H9 (cell line): Measurements from ENCODE around the gene FAM217A. TPM values are rescaled to one million over a fixed set of nuclear protein-coding genes. Genes with fewer than 3 reads are reported as not detected.

Source experiments
- DNase-seq: peaks from one replicate; pipeline ENCODE4 v3.0.0-alpha.2; 2017
- H2AFZ ChIP-seq: one replicate; pipeline ENCODE4 v1.6.1; 2013; ENCODE audit warnings: mild to moderate bottlenecking, low read length, control low read depth, moderate library complexity
- H2AK5ac ChIP-seq: 2 replicates; pipeline ENCODE4 v1.6.1; 2013; ENCODE audit warnings: low read length, control low read depth, mixed read lengths; ENCODE audit not compliant: insufficient read length
- H2BK120ac ChIP-seq: one replicate; pipeline ENCODE4 v1.6.1; 2013; ENCODE audit warnings: low read depth, mild to moderate bottlenecking, low read length, control low read depth, inconsistent platforms; ENCODE audit not compliant: poor library complexity, severe bottlenecking
- H2BK12ac ChIP-seq: 2 replicates; pipeline ENCODE4 v1.6.1; 2013; ENCODE audit warnings: low read length, control low read depth, mixed read lengths, low read depth; ENCODE audit not compliant: insufficient read length
- H2BK15ac ChIP-seq: 2 replicates; pipeline ENCODE4 v1.6.1; 2013; ENCODE audit warnings: low read depth, low read length, control low read depth
- H2BK20ac ChIP-seq: one replicate; pipeline ENCODE4 v1.6.1; 2013; ENCODE audit warnings: low read depth, mild to moderate bottlenecking, low read length, control low read depth, inconsistent platforms; ENCODE audit not compliant: poor library complexity, severe bottlenecking
- H2BK5ac ChIP-seq: 2 replicates; pipeline ENCODE4 v1.6.1; 2013; ENCODE audit warnings: low read length, control low read depth, mixed read lengths; ENCODE audit not compliant: insufficient read length
- H3K14ac ChIP-seq: 2 replicates; pipeline ENCODE4 v1.6.1; 2013; ENCODE audit warnings: low read length, control low read depth; ENCODE audit not compliant: insufficient read depth
- H3K18ac ChIP-seq: 2 replicates; pipeline ENCODE4 v1.6.1; 2013; ENCODE audit warnings: low read depth, mild to moderate bottlenecking, mixed read lengths, low read length, control low read depth; ENCODE audit not compliant: insufficient read length
- H3K23ac ChIP-seq: 2 replicates; pipeline ENCODE4 v1.6.1; 2013; ENCODE audit warnings: low read length, control low read depth, mixed read lengths, low read depth; ENCODE audit not compliant: insufficient read length
- H3K23me2 ChIP-seq: 2 replicates; pipeline ENCODE4 v1.6.1; 2013; ENCODE audit warnings: low read depth, mild to moderate bottlenecking, mixed read lengths, low read length, control low read depth; ENCODE audit not compliant: insufficient read length, poor library complexity, severe bottlenecking
- H3K27ac ChIP-seq: 2 replicates; pipeline ENCODE4 v1.5.1; 2013; ENCODE audit warnings: low read length, control low read depth, mixed read lengths, low read depth; ENCODE audit not compliant: insufficient read length
- H3K27me3 ChIP-seq: 2 replicates; pipeline ENCODE4 v1.6.1; 2013; ENCODE audit warnings: low read length, control low read depth, inconsistent platforms; ENCODE audit not compliant: insufficient read depth
- H3K4ac ChIP-seq: 2 replicates; pipeline ENCODE4 v1.6.1; 2013; ENCODE audit warnings: low read depth, mild to moderate bottlenecking, control low read depth, inconsistent platforms, low read length, moderate library complexity
- H3K4me1 ChIP-seq: 2 replicates; pipeline ENCODE4 v1.6.1; 2013; ENCODE audit warnings: low read length, control low read depth, inconsistent platforms; ENCODE audit not compliant: insufficient read depth
- H3K4me2 ChIP-seq: 2 replicates; pipeline ENCODE4 v1.6.1; 2013; ENCODE audit warnings: low read length, control low read depth, mixed read lengths; ENCODE audit not compliant: insufficient read length, insufficient read depth
- H3K56ac ChIP-seq: 2 replicates; pipeline ENCODE4 v1.6.1; 2013; ENCODE audit warnings: low read depth, mild to moderate bottlenecking, mixed read lengths, low read length, control low read depth; ENCODE audit not compliant: insufficient read length
- H3K79me1 ChIP-seq: 2 replicates; pipeline ENCODE4 v1.6.1; 2013; ENCODE audit warnings: low read depth, mild to moderate bottlenecking, moderate library complexity, low read length, control low read depth, inconsistent platforms; ENCODE audit not compliant: insufficient read depth, poor library complexity, severe bottlenecking
- H3K79me2 ChIP-seq: 2 replicates; pipeline ENCODE4 v1.6.1; 2013; ENCODE audit warnings: low read length, control low read depth, inconsistent platforms; ENCODE audit not compliant: insufficient read depth
- H3K9ac ChIP-seq: 2 replicates; pipeline ENCODE4 v1.6.1; 2013; ENCODE audit warnings: low read length, control low read depth, mixed read lengths; ENCODE audit not compliant: insufficient read length; ENCODE audit errors: extremely low read depth
- H3K9me3 ChIP-seq: one replicate; pipeline ENCODE4 v1.6.1; 2013; ENCODE audit warnings: low read depth, low read length, inconsistent platforms; ENCODE audit not compliant: control insufficient read depth
- H3T11ph ChIP-seq: one replicate; pipeline ENCODE4 v1.6.1; 2013; ENCODE audit warnings: mild to moderate bottlenecking, low read length, control low read depth, inconsistent platforms
- H4K20me1 ChIP-seq: one replicate; pipeline ENCODE4 v1.6.1; 2013; ENCODE audit not compliant: control insufficient read depth, insufficient read length, insufficient read depth
- H4K5ac ChIP-seq: 2 replicates; pipeline ENCODE4 v1.6.1; 2013; ENCODE audit warnings: low read depth, mild to moderate bottlenecking, mixed read lengths, low read length, control low read depth; ENCODE audit not compliant: insufficient read length
- H4K8ac ChIP-seq: replicated peaks from 2 replicates; pipeline ENCODE4 v1.6.1; 2013; ENCODE audit warnings: low read length, control low read depth, mixed read lengths, low read depth; ENCODE audit not compliant: insufficient read length
- H4K91ac ChIP-seq: 2 replicates; pipeline ENCODE4 v1.6.1; 2013; ENCODE audit warnings: low read depth, mild to moderate bottlenecking, moderate library complexity, mixed read lengths, low read length, control low read depth; ENCODE audit not compliant: insufficient read length
- H3K27ac Mint-ChIP-seq, 3 experiments: 2 replicates in 2 of 3; 3 replicates in 1 of 3; pipeline ENCODE4 v1.8.0; 2020 to 2021; ENCODE audit warnings: mixed read lengths in 3 of 3, mild to moderate bottlenecking in 1 of 3, moderate library complexity in 1 of 3
- H3K27me3 Mint-ChIP-seq: 2 replicates; pipeline ENCODE4 v1.8.0; 2021; ENCODE audit warnings: low read depth, mild to moderate bottlenecking, moderate library complexity, mixed read lengths
- H3K36me3 Mint-ChIP-seq, 3 experiments: 2 replicates in 2 of 3; 3 replicates in 1 of 3; pipeline ENCODE4 v1.8.0; 2020 to 2021; ENCODE audit warnings: low read depth in 3 of 3, mixed read lengths in 3 of 3; ENCODE audit not compliant: insufficient read depth in 1 of 3
- H3K4me1 Mint-ChIP-seq, 2 experiments: 2 replicates each; pipeline ENCODE4 v1.8.0; 2020; ENCODE audit warnings: mixed read lengths in 2 of 2
- H3K4me3 Mint-ChIP-seq, 2 experiments: 2 replicates in 1 of 2; 3 replicates in 1 of 2; pipeline ENCODE4 v1.8.0; 2020 to 2021; ENCODE audit warnings: mild to moderate bottlenecking in 2 of 2, mixed read lengths in 2 of 2, moderate library complexity in 1 of 2
- H3K9me3 Mint-ChIP-seq, 2 experiments: 2 replicates in 1 of 2; 3 replicates in 1 of 2; pipeline ENCODE4 v1.8.0; 2020; ENCODE audit warnings: mild to moderate bottlenecking in 2 of 2, mixed read lengths in 2 of 2, moderate library complexity in 1 of 2
- CTCF ChIP-seq: fragments of 200-600 bp; sonication (generic); conservative IDR thresholded peaks from 3 replicates; pipeline ENCODE4 v1.8.0; 2021; ENCODE audit warnings: antibody characterized with exemption, mild to moderate bottlenecking
- WGBS: extraction: QIAGEN DNeasy Blood & Tissue Kit; methylation state at CpG from one replicate; pipeline ENCODE4 v1.1.7; 2013; ENCODE audit warnings: missing lambda C conversion rate, low lambda C conversion rate, mixed read lengths; ENCODE audit not compliant: insufficient read length; ENCODE audit errors: extremely low coverage; 5-methylcytosine and 5-hydroxymethylcytosine counted together
- total RNA-seq: library from RNA; stranded (reverse); gene quantifications from 2 replicates; pipeline ENCODE4 v1.2.1, GENCODE V29; 2021

FAM217A gene
- total RNA-seq, 1 experiment from 2014 or later = not detected

GRCh38 chr6:4107873-4108272, 28.9 kb upstream of the FAM217A start:
- Histone ChIP-seq H3K9ac (no peak overlapping the region), H3T11ph (no peak overlapping the region), H3K4ac (no peak overlapping the region), H3K4me2 (no peak overlapping the region), H4K20me1 (no peaks in the 10 kb centered on the region), H3K27me3 (no peaks in the 10 kb centered on the region), H3K79me1 (no peaks in the 10 kb centered on the region), H3K23ac (no peak overlapping the region), H2BK5ac (no peak overlapping the region), H4K8ac (no peak overlapping the region), H3K4me1 (no peaks in the 10 kb centered on the region), H4K5ac (no peak overlapping the region), H3K9me3 (no peaks in the 10 kb centered on the region), H2AFZ (no peak overlapping the region), H3K27ac (no peak overlapping the region), H2BK120ac (no peak overlapping the region), H3K14ac (no peak overlapping the region), H3K56ac (no peak overlapping the region), H2BK12ac (no peak overlapping the region), H3K79me2 (no peaks in the 10 kb centered on the region), H3K18ac (no peak overlapping the region), H2BK20ac (no peak overlapping the region), H2BK15ac (no peak overlapping the region), H2AK5ac (no peak overlapping the region), H3K23me2 (no peaks in the 10 kb centered on the region), H4K91ac (no peak overlapping the region)
- H3K36me3 Mint-ChIP-seq = 0 out of 7 replicates have a peak, but pooled peaks cover 0 to 1% (median 0%) of the 10 kb centered on the region in 3 experiments
- peaks cover 5 to 6% of the 10 kb centered on the region in 2 experiments; a peak in 3 of 4 replicates for H3K4me1 Mint-ChIP-seq
- TF ChIP-seq CTCF = no peak
- DNase-seq = no peak
- no peak overlapping the region for H3K4me3 Mint-ChIP-seq
- no peaks in the 10 kb centered on the region for H3K27me3 Mint-ChIP-seq
- WGBS = no CpG with 5 or more reads among the region's 2 CpGs
- peaks cover 6 to 7% of the 10 kb centered on the region in 2 experiments; a peak in 2 of 5 replicates for H3K9me3 Mint-ChIP-seq
- H3K27ac Mint-ChIP-seq = no peak overlapping the region
